Testis (tissue), 2 donors: ENCODE data around the gene KIF2A.
"Not testable (repeated sequence)": the region's sequence is repeated elsewhere in the genome, so short reads cannot be mapped to it uniquely, and the experiment has no call there.

Source experiments
- POLR2A ChIP-seq: fragments of 450-650 bp; IDR thresholded peaks from one replicate; pipeline ENCODE4 v1.6.1; 2017; ENCODE audit warnings: antibody characterized with exemption, mild to moderate bottlenecking, moderate library complexity
- TF ChIP-seq, protein P1 (sequence below), 3 experiments: fragments of 450-650 bp in 2 of 3; fragments of 200-600 bp in 1 of 3; sonication (generic) in 1 of 3; IDR thresholded peaks; one replicate each; pipeline ENCODE4 v1.5.1; 2016 to 2019; ENCODE audit warnings: antibody characterized with exemption in 3 of 3, mild to moderate bottlenecking in 2 of 3, moderate library complexity in 1 of 3

DNA sequence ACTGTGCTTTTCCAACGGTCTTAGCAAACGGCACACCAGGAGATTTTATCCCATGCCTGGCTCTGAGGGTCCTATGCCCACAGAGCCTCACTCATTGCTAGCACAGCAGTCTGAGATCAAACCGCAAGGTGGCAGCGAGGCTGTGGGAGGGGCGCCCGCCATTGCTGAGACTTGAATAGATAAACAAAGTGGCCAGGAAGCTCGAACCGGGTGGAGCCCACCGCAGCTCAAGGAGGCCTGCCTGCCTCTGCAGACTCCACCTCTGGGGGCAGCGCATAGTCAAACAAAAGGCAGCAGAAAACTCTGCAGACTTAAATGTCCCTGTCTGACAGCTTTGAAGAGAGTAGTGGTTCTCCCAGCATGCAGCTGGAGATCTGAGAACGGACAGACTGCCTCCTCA, 14.2 kb upstream of the KIF2A start:
- not testable (repeated sequence) for TF ChIP-seq POLR2A
- TF ChIP-seq, protein P1, sequence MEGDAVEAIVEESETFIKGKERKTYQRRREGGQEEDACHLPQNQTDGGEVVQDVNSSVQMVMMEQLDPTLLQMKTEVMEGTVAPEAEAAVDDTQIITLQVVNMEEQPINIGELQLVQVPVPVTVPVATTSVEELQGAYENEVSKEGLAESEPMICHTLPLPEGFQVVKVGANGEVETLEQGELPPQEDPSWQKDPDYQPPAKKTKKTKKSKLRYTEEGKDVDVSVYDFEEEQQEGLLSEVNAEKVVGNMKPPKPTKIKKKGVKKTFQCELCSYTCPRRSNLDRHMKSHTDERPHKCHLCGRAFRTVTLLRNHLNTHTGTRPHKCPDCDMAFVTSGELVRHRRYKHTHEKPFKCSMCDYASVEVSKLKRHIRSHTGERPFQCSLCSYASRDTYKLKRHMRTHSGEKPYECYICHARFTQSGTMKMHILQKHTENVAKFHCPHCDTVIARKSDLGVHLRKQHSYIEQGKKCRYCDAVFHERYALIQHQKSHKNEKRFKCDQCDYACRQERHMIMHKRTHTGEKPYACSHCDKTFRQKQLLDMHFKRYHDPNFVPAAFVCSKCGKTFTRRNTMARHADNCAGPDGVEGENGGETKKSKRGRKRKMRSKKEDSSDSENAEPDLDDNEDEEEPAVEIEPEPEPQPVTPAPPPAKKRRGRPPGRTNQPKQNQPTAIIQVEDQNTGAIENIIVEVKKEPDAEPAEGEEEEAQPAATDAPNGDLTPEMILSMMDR (IDR thresholded peaks at IDR 0.05), result not testable (repeated sequence)
